HT-29 (cell line): Measurements from ENCODE around the gene COX19. TPM values are rescaled to one million over a fixed set of nuclear protein-coding genes. Genes with fewer than 3 reads are reported as not detected.

Experiments
- DNase-seq: peaks from one replicate; pipeline ENCODE4 v3.0.0-alpha.2; 2015; ENCODE audit warnings: low spot score
- total RNA-seq: library from RNA; depleted of rRNA; stranded (reverse); fragments of >200 nt; shearing (Covaris generic); gene quantifications from 2 replicates; pipeline ENCODE4 v1.2.3, GENCODE V29; 2014

COX19 gene
- total RNA-seq, 1 experiment from 2014 or later = 21.6 TPM

GRCh38 chr7:979151-979550, 3.8 kb upstream of the COX19 start:
- no peak for DNase-seq

GRCh38 chr7:978416-979091, 3.2 kb upstream of the COX19 start:
- DNase-seq = no peak

GRCh38 chr7:978049-978346, 2.6 kb upstream of the COX19 start:
- DNase-seq = no peak

GRCh38 chr7:977326-978048, 2.1 kb upstream of the COX19 start:
- peak; percentile 96 for DNase-seq

- DNase-seq = peak; percentile 79
Observed at GRCh38 chr7:976901-977325, 1.6 kb upstream of the COX19 start.

GRCh38 chr7:975702-976473, 539 bp upstream of the COX19 start:
- no peak for DNase-seq

GRCh38 chr7:974172-974571, 1.2 kb downstream of the COX19 start:
- DNase-seq = peak; percentile 56

GRCh38 chr7:973312-973711, 2.0 kb downstream of the COX19 start:
- no peak for DNase-seq

GRCh38 chr7:972676-973309, 2.6 kb downstream of the COX19 start:
- DNase-seq = no peak

- no peak for DNase-seq
Observed at GRCh38 chr7:972110-972509, 3.2 kb downstream of the COX19 start.

- DNase-seq = no peak
Observed at GRCh38 chr7:970744-971143, 4.6 kb downstream of the COX19 start.

- DNase-seq = no peak
Observed at GRCh38 chr7:969403-969802, 5.9 kb downstream of the COX19 start.

GRCh38 chr7:968205-969105, 6.9 kb downstream of the COX19 start:
- no peak for DNase-seq

GRCh38 chr7:967361-968082, 7.8 kb downstream of the COX19 start:
- DNase-seq = no peak

GRCh38 chr7:966291-967069, 8.9 kb downstream of the COX19 start:
- DNase-seq = no peak

- peak; percentile 80 for DNase-seq
Observed at GRCh38 chr7:964401-965231, 10.7 kb downstream of the COX19 start.

GRCh38 chr7:963236-964078, 11.9 kb downstream of the COX19 start:
- DNase-seq = no peak
